Measurements from ENCODE around the gene RNF157. TPM values are rescaled to one million over a fixed set of nuclear protein-coding genes. Genes with fewer than 3 reads are reported as not detected.
A peak's percentile ranks its signal among the peaks of the same experiment; 100 is the strongest.

RNF157 gene
- total RNA-seq, 2 donors from 2014 or later = 9.6 to 11.2 TPM

GRCh38 chr17:76137001-76137350 lies 103.3 kb downstream of the RNF157 start:
- Mint-ChIP-seq H3K4me1 (peaks cover 46% of the 10 kb centered on the region), H3K9me3 (no peaks in the 10 kb centered on the region), H3K4me3 (peak overlapping the region; percentile 45), H3K36me3 (ENCODE audit: low read depth) (peaks cover 8% of the 10 kb centered on the region), H3K27ac (peak overlapping the region; percentile 42), H3K27me3 (ENCODE audit: insufficient read depth) (peaks cover 84% of the 10 kb centered on the region)
- H3K9me3 ChIP-seq (ENCODE audit: control insufficient read depth, low read length) = no peaks in the 10 kb centered on the region
- TF ChIP-seq CTCF (conservative IDR thresholded peaks at IDR 0.05) = no peak
- no peak for DNase-seq
- H3K4me1 ChIP-seq (ENCODE audit: control insufficient read depth, insufficient read depth, low read length) = peaks cover 31% of the 10 kb centered on the region
- no peak overlapping the region for H3K4me3 ChIP-seq (ENCODE audit: low read length)
- peaks cover 76% of the 10 kb centered on the region for H3K27me3 ChIP-seq (ENCODE audit: control insufficient read depth, insufficient read depth, low read length, poor library complexity, severe bottlenecking)
- H3K9ac ChIP-seq (ENCODE audit: extremely low read depth, low read length, poor library complexity, severe bottlenecking) = no peak overlapping the region
- WGBS, 2 experiments (ENCODE audit: insufficient coverage in 1 of 2, insufficient read length in 1 of 2) = 14% methylated on average over 7 of the region's 7 CpGs; no CpG with 5 or more reads in 1 of the 2 experiments
- no peak overlapping the region for H3K27ac ChIP-seq (ENCODE audit: low read depth, low read length)
- H3K36me3 ChIP-seq (ENCODE audit: control insufficient read depth, insufficient read depth, low read length) = no peaks in the 10 kb centered on the region

- H3K27ac Mint-ChIP-seq = peak overlapping the region; percentile 42
These were observed 103.9 kb downstream of the RNF157 start for GRCh38 chr17:76136276-76137000.

GRCh38 chr17:76135810-76136188 lies 104.5 kb downstream of the RNF157 start:
- no peak overlapping the region for H3K9ac ChIP-seq (ENCODE audit: extremely low read depth, low read length, poor library complexity, severe bottlenecking)
- peak; percentile 70 for DNase-seq

More at GRCh38 chr17:76136276-76137000, 103.9 kb downstream of the RNF157 start:
- Histone ChIP-seq H3K4me3 (ENCODE audit: low read length) (no peak overlapping the region), H3K27me3 (ENCODE audit: control insufficient read depth, insufficient read depth, low read length, poor library complexity, severe bottlenecking) (peaks cover 70% of the 10 kb centered on the region), H3K36me3 (ENCODE audit: control insufficient read depth, insufficient read depth, low read length) (no peaks in the 10 kb centered on the region), H3K9me3 (ENCODE audit: control insufficient read depth, low read length) (no peaks in the 10 kb centered on the region), H3K9ac (ENCODE audit: extremely low read depth, low read length, poor library complexity, severe bottlenecking) (no peak overlapping the region), H3K27ac (ENCODE audit: low read depth, low read length) (no peak overlapping the region), H3K4me1 (ENCODE audit: control insufficient read depth, insufficient read depth, low read length) (peaks cover 36% of the 10 kb centered on the region)
- H3K27me3 Mint-ChIP-seq (ENCODE audit: insufficient read depth) = peaks cover 81% of the 10 kb centered on the region
- TF ChIP-seq CTCF (conservative IDR thresholded peaks at IDR 0.05) = peak; percentile 38
- WGBS, 2 experiments (ENCODE audit: insufficient coverage in 1 of 2, insufficient read length in 1 of 2) = 30 to 43% methylated on average over 3 to 16 of the region's 16 CpGs
- H3K36me3 Mint-ChIP-seq (ENCODE audit: low read depth) = peaks cover 8% of the 10 kb centered on the region
- H3K4me3 Mint-ChIP-seq = peak overlapping the region; percentile 45
- no peaks in the 10 kb centered on the region for H3K9me3 Mint-ChIP-seq
- peak; percentile 88 for DNase-seq
- peaks cover 46% of the 10 kb centered on the region for H3K4me1 Mint-ChIP-seq

More at GRCh38 chr17:76135810-76136188, 104.5 kb downstream of the RNF157 start:
- peaks cover 66% of the 10 kb centered on the region for H3K27me3 ChIP-seq (ENCODE audit: control insufficient read depth, insufficient read depth, low read length, poor library complexity, severe bottlenecking)
- H3K27ac ChIP-seq (ENCODE audit: low read depth, low read length) = peak overlapping the region; percentile 24
- Mint-ChIP-seq H3K27me3 (ENCODE audit: insufficient read depth) (peaks cover 83% of the 10 kb centered on the region), H3K27ac (no peak overlapping the region), H3K9me3 (no peaks in the 10 kb centered on the region), H3K4me3 (peak overlapping the region; percentile 34), H3K36me3 (ENCODE audit: low read depth) (peaks cover 8% of the 10 kb centered on the region), H3K4me1 (peaks cover 51% of the 10 kb centered on the region)
- WGBS, 2 experiments (ENCODE audit: insufficient coverage in 1 of 2, insufficient read length in 1 of 2) = 34 to 53% methylated on average over 4 to 8 of the region's 8 CpGs
- H3K36me3 ChIP-seq (ENCODE audit: control insufficient read depth, insufficient read depth, low read length) = no peaks in the 10 kb centered on the region
- H3K4me1 ChIP-seq (ENCODE audit: control insufficient read depth, insufficient read depth, low read length) = peaks cover 40% of the 10 kb centered on the region
- no peak for TF ChIP-seq CTCF (conservative IDR thresholded peaks at IDR 0.05)
- no peaks in the 10 kb centered on the region for H3K9me3 ChIP-seq (ENCODE audit: control insufficient read depth, low read length)
- no peak overlapping the region for H3K4me3 ChIP-seq (ENCODE audit: low read length)

Data from endodermal cell (in vitro differentiated cells).